CD4-positive, alpha-beta T cell treated with Interleukin-15 for 1 hour (primary cell): ENCODE measurements around the gene GNA12.
"Not testable (repeated sequence)": the region's sequence is repeated elsewhere in the genome, so short reads cannot be mapped to it uniquely, and the experiment has no call there.

Experiments
- DNase-seq: peaks from one replicate; pipeline ENCODE4 v3.0.0-alpha.2; 2020

The GNA12 gene

DNA sequence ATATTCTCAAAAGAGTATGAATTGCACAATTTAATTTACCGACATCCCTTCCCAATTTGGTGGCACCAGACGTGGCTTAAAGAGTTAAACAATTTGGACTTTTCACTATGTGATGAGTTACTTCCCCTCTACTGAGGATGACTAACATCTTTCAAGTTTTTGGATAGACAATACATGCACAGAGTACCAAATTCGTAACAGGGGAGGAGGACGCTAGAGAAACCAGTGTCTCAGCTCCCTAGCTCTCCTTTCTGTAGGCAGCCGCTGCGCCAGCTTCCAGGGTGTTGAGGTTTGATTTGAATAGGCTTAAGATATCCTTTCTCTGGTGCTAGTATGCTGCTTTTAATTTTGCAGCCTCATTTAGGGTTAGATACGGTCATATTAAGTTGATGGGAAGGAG lies 69.2 kb downstream of the GNA12 start:
- DNase-seq: no peak

GRCh38 chr7:2774280-2774679 lies 69.8 kb downstream of the GNA12 start:
- no peak for DNase-seq

- no peak for DNase-seq
Observed at GRCh38 chr7:2773608-2774007, 70.5 kb downstream of the GNA12 start.

DNA sequence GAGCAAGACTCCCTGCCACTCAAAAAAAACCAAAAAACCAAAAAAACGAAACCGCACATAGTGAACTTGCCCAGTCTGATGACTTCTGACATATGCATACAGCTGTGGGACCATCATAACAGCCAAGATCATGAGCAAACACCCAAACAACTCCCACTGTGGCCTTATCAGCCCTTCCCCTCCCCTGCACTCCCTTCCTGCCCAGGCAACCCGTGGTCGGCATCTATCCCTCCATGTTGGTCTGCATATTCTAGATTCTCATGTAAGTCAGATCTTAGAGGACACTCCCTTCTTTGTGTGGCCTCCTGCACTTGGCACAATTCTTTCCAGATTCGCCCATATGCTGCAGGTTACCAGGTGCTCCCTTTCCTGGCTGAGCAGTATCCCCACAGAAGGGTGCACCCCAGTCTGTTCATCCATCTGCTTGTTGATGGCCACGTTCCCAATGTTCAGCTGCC lies 72.8 kb downstream of the GNA12 start:
- DNase-seq: no peak

DNA sequence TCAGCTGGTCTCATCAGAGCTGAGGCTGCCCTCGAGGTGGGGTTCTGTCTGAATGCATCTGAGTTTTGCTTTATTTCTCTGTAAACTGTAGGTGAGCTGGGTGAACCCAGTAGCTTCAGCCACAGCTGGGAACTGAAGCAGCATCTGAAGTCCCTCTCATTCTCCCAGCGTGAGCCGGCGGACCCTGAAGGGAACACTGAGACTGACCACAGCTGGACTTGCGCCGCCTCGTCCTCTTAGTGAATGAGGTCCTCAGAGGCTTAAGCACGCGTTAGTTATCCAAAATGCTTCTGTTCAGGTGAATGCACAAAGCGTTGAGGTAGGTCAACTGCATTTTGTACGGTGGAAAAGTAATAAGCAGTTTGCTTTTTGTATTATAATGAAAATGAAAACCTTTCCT lies 79.5 kb downstream of the GNA12 start:
- DNase-seq: no peak

DNA sequence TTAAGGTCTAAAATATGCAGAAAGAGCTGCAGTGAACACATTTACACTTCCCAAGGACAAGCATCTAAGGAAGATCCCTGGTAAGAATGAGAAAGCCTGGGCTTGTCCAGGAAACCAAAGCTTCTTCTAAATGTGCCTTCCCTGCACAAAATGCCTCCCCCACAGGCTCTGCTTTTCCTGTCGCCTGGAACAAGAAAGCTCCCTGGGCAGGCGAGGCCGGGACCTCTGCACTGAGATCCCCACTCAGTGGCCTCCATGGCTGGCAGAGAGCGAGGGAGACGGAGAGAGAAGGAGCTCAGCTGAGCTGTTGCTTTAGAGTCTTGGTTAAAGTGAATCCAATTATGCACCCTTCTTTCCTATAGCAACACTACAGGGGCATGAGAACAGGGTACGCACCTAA lies 80.5 kb downstream of the GNA12 start:
- DNase-seq: no peak

DNA sequence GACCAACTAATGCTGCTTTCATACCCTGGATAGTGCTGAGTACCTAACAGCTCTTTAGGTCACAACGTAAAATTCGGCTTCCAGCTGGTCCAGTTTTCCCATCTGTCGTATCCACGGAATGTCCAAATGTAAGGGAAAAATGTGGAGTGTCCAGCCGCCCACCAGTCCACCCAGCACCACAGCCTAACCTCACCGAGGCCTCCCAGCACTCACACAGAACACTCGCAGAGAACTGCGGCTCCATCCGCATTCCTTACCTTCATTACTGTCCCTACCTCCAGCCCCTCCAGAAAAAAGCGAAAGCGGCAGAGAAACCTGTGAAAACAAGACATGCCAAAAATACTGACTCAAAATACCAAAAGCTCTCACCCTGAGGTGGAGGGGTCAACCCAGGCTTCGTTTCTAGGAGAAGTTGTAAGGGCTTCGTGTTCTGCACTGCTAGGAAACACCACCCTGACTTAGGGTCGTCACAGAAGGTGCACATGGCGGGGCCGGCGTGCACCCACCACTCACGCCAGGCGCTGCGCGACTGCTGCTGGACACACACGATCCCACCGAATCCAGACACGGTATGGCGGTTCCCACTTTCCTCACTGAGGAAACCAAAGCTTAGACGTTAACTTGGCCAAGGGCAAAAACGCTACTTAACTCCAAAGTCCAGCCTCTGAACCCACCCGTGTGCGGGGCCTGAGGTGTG lies 82.2 kb downstream of the GNA12 start:
- DNase-seq: no peak

- DNase-seq: no peak
Observed at GRCh38 chr7:2761131-2761624, 82.9 kb downstream of the GNA12 start.

DNA sequence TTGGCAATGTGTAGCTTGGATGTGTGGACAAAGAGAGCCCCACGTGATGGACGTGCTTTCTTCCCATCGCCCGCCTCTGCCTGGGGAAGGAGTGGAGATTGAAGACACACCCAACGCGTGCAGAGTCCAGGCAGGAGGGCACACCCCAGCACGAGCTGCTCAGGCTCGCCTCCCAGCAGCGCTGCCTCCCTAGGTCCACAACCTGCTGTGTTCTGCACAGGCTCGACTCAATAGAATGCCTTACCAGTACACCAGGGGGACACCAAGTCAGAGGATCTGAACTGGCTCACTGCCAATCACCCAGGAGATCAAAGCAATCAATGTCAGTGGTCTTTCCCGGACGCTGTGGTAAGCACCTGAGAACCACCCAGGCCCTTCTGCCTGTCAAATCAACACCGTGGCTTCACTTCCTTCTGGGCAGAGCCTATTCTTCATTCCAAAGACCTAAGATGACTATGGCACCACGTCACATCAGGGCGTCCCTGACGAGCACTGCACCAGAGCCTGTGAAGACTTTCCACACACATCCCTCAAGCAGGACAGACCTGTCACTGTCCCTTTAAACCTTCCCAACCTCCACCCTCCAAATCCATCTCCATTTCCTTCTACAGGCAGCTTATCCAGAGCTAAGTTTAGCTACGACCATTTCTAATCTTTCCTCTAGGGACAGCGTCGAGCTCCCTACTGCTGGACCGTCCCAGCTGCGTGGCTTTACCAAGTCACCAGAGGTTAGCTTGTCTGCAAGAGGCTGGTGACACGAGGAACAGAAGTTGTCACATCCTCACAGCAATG lies 83.8 kb downstream of the GNA12 start:
- peak; percentile 36 for DNase-seq

DNA sequence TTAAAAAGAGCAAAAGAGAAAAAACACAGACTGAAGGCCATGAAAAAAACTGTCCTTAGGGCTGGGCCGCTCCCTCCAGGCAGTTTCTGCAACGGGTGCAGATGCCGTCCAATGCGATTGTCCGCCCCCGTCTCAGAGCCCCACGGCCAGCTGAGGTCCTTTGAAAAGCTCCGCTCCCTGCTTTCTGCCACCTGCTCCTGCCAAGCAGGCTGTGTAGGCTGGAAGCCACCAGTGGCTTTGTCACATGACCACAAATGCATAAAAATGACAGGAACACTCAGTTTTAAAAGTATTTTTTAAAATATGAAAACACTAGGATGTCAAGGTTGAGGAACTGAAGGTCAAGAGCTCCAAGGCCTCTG lies 84.4 kb downstream of the GNA12 start:
- no peak for DNase-seq

DNA sequence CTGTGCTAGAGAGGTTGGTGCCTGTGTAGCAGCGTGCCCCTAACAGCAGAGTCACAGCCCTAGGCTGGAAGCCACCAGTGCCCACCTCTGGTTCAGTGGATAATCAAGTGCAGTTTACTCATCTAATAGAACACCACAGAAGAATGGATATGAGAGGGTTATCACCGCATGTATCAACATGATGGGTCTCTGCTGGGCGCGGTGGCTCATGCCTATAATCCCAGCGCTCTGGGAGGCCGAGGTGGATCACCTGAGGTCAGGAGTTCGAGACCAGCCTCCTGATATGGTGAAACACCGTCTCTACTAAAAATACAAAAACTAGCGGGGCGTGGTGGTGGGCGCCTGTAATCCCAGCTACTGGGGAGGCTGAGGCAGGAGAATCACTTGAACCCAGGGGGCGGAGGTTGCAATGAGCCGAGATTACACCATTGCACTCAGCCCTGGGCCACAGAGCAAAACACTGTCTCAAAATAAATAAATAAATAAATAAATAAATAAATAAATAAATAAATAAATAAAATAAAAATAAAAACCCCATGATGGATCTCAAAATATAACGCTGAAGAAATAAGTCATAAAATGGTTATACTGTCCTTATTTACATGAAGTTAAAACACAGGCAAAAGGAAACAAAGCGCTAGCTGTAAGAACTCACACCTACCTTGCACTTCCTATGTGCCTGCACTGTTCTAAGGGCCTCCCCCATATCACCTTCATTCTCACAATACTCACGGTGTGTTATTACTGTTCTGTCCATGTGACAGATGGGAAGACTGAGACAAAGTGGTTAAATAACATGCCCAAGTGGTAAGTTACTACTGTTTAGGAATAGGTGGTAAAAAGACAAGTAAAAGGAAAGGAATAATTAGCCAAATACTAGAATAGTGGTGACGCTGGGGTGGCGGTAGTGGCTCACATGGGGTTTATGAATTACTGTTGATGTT lies 85.2 kb downstream of the GNA12 start:
- DNase-seq: no peak

DNA sequence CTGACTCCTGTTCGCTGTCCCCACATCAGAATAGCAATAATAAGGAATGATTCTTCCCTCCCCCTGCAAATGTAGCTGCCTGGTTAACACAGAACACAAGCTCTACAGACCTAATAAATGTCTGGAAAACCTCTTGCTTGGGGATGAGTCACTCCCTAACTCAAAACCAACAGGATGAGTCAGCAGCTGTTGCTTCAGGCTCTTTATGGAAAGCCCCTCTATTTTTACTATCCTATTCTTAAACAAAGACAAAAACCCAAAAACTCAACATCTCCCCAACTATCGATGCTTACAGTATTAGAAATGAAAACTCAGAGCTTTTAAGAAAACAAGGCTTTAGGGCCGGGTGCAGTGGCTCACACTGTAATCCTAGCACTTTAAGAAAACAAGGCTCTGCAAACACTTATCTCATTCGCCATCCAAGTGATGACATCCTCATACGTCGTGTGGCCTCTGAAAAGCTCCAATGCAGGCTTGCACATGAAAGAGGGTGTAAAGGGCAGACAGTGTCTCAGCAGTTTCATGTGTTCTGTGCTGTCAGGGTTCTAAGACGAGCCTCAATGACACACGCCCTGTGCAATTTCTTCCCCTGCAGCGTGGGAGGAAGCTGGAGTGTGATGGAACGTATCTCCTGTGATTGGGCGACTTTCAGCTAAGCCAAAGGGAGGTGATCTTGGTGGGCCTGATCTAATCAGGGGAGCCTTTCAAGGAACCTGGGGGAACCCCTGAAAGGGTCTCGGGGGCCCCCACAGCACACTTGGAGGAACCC lies 86.0 kb downstream of the GNA12 start:
- peak; percentile 71 for DNase-seq

DNA sequence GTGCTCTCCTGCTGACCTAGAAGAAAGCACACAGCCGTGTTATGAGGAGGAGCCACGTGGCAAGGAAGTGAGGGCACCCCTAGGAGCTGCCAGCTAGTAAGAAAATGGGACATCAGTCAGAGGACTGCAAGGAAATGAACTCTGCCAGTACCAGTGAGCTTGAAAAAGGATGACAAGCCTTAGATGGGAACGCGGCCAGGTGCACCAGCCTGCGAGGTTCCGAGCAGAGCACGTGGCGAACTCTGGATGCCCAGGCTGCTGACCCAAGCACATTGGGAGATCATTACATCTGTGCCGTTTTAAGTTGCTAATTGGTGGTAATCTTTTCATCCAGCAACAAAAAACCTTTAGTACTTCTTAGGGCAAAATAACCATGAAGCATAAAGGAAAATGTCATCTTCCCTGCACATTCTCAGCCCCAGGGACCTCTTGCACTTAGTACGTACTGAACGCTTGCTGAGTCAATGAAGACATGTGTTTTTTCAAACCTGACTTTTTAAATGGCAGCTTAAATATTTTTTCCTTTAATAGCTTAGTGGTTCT lies 86.7 kb downstream of the GNA12 start:
- DNase-seq: no peak

- no peak for DNase-seq
Observed at GRCh38 chr7:2755531-2755930, 88.6 kb downstream of the GNA12 start.

- no peak for DNase-seq
Observed at GRCh38 chr7:2754912-2755311, 89.2 kb downstream of the GNA12 start.

DNA sequence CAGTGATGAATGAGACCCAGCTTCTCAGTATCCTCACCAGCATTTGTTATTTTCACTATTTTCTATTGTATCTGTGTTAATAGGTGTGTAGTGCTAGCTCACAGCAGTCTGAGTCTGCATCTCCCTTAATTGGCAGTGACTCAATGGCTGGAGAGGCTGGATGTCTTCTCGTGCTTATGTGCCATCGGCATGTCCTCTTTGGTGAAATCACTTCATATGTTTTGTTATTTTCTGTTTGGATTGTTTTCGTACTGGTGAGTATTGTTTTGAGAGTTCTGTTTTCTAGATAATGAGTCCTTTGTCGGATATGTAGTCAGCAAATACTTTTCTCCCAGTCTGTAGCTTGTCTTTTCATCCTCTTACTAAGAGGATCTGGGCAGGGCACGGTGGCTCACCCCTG lies 90.0 kb downstream of the GNA12 start:
- DNase-seq: no peak

DNA sequence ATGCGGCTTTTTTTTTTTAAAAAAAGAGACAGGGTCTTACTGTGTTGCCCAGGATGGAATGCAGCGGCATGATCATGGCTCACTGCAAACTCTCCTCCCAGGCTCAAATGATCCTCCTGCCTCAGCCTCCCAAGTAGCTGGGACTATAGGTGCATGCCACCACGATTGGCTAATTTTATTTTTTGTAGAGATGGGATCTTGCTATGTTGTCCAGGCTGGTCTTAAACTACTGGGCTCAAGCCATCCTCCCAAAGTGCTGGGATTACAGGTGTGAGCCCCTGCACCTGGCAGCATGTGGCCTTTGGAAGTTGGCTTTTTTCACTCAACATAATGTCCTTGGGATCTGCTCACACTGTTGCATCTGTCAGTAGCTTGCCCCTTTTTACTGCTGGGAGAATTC lies 91.0 kb downstream of the GNA12 start:
- no peak for DNase-seq

GRCh38 chr7:2751086-2751485 lies 93.0 kb downstream of the GNA12 start:
- DNase-seq: no peak

DNA sequence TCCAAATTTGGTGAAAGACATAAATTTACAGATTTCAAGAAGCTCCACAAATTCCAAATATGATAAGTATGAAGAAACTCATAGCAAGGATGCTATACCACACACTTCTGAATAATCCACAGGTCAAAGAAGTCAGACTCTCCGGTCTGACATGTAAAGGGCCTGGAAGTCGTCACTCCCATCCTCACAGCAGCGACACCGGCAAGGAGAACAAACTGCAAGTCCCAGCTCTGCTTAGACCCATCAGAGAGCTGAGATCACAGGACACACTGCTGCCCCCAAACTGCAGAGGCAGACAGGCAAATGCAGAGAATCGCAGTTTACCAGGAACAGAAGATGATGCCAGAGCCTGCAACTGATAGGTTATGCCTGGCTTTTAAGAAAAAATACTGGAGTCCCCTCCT lies 94.1 kb downstream of the GNA12 start:
- DNase-seq: no peak

DNA sequence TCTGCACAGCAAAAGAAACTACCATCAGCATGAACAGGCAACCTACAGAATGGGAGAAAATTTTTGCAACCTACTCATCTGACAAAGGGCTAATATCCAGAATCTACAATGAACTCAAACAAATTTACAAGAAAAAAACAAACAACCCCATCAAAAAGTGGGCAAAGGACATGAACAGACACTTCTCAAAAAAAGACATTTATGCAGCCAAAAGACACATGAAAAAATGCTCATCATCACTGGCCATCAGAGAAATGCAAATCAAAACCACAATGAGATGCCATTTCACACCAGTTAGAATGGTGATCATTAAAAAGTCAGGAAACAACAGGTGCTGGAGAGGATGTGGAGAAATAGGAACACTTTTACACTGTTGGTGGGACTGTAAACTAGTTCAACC lies 95.4 kb downstream of the GNA12 start:
- DNase-seq: not testable (repeated sequence)

DNA sequence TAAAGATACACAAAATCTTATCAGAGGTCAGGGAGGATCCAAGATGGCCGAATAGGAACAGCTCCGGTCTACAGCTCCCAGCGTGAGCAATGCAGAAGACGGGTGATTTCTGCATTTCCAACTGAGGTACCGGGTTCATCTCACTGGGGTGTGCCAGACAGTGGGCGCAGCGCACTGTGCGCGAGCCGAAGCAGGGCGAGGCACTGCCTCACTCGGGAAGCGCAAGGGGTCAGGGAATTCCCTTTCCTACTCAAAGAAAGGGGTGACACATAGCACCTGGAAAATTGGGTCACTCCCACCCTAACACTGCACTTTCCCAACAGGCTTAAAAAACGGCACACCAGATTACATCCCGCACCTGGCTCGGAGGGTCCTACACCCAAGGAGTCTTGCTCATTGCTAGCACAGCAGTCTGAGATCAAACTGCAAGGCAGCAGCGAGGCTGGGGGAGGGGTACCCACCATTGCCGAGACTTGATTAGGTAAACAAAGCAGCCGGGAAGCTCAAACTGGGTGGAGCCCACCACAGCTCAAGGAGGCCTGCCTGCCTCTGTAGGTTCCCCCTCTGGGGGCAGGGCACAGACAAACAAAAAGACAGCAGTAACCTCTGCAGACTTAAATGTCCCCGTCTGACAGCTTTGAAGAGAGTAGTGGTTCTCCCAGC lies 100.5 kb downstream of the GNA12 start:
- DNase-seq: not testable (repeated sequence)
